H1 (cell line): ENCODE measurements around the gene EPRS1.

Experiments
- CTCF ChIP-seq, 3 experiments: IDR thresholded peaks; 1 replicate in 2 of 3; 2 replicates in 1 of 3; pipeline versions ENCODE4 v1.5.1 to v1.6.1; 2011; ENCODE audit warnings: low read length in 3 of 3, mild to moderate bottlenecking in 3 of 3, inconsistent platforms in 2 of 3, low read depth in 1 of 3, moderate library complexity in 1 of 3; ENCODE audit not compliant: insufficient read depth in 1 of 3; ENCODE audit errors: control extremely low read depth in 1 of 3
- JUN ChIP-seq: IDR thresholded peaks from 2 replicates; pipeline ENCODE4 v1.6.1; 2011; ENCODE audit warnings: low read depth, mild to moderate bottlenecking, improper control_type of control experiment, low read length
- POLR2A ChIP-seq, 2 experiments: IDR thresholded peaks; 1 replicate in 1 of 2; 2 replicates in 1 of 2; pipeline ENCODE4 v1.6.1; 2011; ENCODE audit warnings: low read depth in 2 of 2, low read length in 2 of 2, mild to moderate bottlenecking in 2 of 2; ENCODE audit errors: control extremely low read depth in 1 of 2
- POLR2AphosphoS5 ChIP-seq: IDR thresholded peaks from 2 replicates; pipeline ENCODE4 v1.6.1; 2011; ENCODE audit warnings: low read depth, low read length
- SUZ12 ChIP-seq: fragments of 200-600 bp; sonication (generic); IDR thresholded peaks from 2 replicates; pipeline ENCODE4 v1.6.1; 2012; ENCODE audit warnings: mild to moderate bottlenecking, inconsistent platforms, low read length, moderate library complexity, mixed read lengths
- USF2 ChIP-seq: IDR thresholded peaks from 2 replicates; pipeline ENCODE4 v1.6.1; 2011; ENCODE audit warnings: low read length, improper control_type of control experiment

GRCh38 chr1:220011620-220012019 lies 34.7 kb downstream of the EPRS1 start:
- TF ChIP-seq SUZ12 (no peak), POLR2A (IDR thresholded peaks at IDR 0.05; ENCODE audit: control extremely low read depth in 1 of 2, low read depth in 2 of 2, low read length in 2 of 2) (no peak), CTCF (IDR thresholded peaks at IDR 0.05; ENCODE audit: control extremely low read depth in 1 of 3, insufficient read depth in 1 of 3, low read depth in 1 of 3, low read length in 3 of 3) (no peak), POLR2AphosphoS5 (no peak), JUN (no peak), USF2 (no peak)
